BE2C (cell line): ENCODE results near the gene CENPI. TPM values are rescaled to one million over a fixed set of nuclear protein-coding genes. Genes with fewer than 3 reads are reported as not detected.
A peak's percentile ranks its signal among the peaks of the same experiment; 100 is the strongest.
"Not testable (repeated sequence)": the region's sequence is repeated elsewhere in the genome, so short reads cannot be mapped to it uniquely, and the experiment has no call there.

Source experiments
- DNase-seq: peaks from one replicate; pipeline ENCODE4 v3.0.0-alpha.2; 2020
- H3K27me3 ChIP-seq: fragments of 250-450 bp; sonication (Bioruptor Pico); 2 replicates; pipeline ENCODE4 v1.5.1; 2020; ENCODE audit warnings: mild to moderate bottlenecking
- H3K36me3 ChIP-seq: fragments of 250-450 bp; sonication (Bioruptor Pico); 2 replicates; pipeline ENCODE4 v1.5.1; 2020; ENCODE audit warnings: mild to moderate bottlenecking
- H3K4me1 ChIP-seq: fragments of 250-450 bp; sonication (Bioruptor Pico); 2 replicates; pipeline ENCODE4 v1.5.1; 2020
- H3K4me3 ChIP-seq: 2 replicates; pipeline ENCODE4 v1.5.1; 2011; ENCODE audit warnings: low read depth, low read length
- H3K9me3 ChIP-seq: fragments of 250-450 bp; sonication (Bioruptor Pico); 2 replicates; pipeline ENCODE4 v1.5.1; 2020
- polyA plus RNA-seq: library from polyadenylated mRNA; unstranded; fragments of >200 nt; gene quantifications from one replicate; pipeline ENCODE4 v1.2.1, GENCODE V29; 2012; ENCODE audit warnings: low read depth, missing spikeins; ENCODE audit not compliant: insufficient read length, insufficient read depth
- TF ChIP-seq, protein P1 (sequence below): IDR thresholded peaks from 2 replicates; pipeline ENCODE4 v1.5.1; 2012; ENCODE audit warnings: mild to moderate bottlenecking, low read depth, low read length

CENPI gene, protein sequence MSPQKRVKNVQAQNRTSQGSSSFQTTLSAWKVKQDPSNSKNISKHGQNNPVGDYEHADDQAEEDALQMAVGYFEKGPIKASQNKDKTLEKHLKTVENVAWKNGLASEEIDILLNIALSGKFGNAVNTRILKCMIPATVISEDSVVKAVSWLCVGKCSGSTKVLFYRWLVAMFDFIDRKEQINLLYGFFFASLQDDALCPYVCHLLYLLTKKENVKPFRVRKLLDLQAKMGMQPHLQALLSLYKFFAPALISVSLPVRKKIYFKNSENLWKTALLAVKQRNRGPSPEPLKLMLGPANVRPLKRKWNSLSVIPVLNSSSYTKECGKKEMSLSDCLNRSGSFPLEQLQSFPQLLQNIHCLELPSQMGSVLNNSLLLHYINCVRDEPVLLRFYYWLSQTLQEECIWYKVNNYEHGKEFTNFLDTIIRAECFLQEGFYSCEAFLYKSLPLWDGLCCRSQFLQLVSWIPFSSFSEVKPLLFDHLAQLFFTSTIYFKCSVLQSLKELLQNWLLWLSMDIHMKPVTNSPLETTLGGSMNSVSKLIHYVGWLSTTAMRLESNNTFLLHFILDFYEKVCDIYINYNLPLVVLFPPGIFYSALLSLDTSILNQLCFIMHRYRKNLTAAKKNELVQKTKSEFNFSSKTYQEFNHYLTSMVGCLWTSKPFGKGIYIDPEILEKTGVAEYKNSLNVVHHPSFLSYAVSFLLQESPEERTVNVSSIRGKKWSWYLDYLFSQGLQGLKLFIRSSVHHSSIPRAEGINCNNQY
- polyA plus RNA-seq = 0.19 TPM

DNA sequence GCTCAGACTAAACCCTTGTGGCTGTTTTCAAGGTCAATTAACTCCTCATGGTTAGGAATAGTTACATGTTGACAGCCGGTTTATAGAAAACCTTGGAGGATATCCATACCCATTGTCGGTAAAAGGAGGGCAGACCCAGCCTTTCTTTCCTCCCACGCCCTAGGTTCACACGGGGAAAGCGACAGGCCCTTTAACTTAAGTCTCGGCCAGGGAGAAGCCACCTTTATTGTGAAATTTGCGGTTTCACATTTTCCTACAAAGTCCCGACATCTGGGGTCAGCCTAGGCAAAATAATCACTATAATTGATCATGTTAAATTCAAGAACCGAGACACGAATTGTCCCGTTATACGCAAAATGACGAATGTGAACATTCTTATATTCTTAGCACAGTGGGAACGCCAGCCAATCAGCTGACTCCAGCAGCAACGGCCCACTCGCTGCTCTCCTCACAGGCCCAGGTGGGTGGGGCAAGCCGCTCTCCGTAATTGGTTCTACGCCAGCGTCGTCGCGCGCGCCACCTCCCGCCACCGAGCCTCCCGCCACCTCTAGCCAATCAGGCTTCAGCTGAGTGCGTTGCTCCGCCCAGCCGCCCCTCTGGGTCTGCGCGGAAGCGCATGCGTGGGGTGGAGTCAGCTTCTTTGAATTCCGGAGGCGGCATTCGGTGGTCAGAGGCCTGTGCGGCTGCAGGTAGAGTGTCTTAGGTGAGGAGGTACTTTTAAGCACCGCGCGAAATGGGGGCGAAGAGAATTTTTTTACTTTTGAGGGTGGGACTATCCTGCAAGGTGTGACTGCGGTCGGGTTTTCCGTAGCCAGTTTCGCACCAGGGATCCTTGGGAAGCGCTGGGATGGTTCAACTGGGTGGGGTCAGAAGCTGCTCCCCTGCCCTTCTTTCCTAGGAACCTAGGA is at the start of gene CENPI:
CENPI (plus strand) TSS at position 659 of the 908 bp plus-strand sequence. CDS start 2,867 bp downstream, outside the sequence.
- no peaks in the 10 kb centered on the region for H3K27me3 ChIP-seq
- H3K9me3 ChIP-seq = no peaks in the 10 kb centered on the region
- TF ChIP-seq, protein P1, sequence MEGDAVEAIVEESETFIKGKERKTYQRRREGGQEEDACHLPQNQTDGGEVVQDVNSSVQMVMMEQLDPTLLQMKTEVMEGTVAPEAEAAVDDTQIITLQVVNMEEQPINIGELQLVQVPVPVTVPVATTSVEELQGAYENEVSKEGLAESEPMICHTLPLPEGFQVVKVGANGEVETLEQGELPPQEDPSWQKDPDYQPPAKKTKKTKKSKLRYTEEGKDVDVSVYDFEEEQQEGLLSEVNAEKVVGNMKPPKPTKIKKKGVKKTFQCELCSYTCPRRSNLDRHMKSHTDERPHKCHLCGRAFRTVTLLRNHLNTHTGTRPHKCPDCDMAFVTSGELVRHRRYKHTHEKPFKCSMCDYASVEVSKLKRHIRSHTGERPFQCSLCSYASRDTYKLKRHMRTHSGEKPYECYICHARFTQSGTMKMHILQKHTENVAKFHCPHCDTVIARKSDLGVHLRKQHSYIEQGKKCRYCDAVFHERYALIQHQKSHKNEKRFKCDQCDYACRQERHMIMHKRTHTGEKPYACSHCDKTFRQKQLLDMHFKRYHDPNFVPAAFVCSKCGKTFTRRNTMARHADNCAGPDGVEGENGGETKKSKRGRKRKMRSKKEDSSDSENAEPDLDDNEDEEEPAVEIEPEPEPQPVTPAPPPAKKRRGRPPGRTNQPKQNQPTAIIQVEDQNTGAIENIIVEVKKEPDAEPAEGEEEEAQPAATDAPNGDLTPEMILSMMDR = no peak
- peak; percentile 92 for DNase-seq
- H3K4me3 ChIP-seq = peak within 1 kb of the TSS; percentile 67
- no peaks in the 10 kb centered on the region for H3K4me1 ChIP-seq
- H3K36me3 ChIP-seq = no peaks in the 10 kb centered on the region

DNA sequence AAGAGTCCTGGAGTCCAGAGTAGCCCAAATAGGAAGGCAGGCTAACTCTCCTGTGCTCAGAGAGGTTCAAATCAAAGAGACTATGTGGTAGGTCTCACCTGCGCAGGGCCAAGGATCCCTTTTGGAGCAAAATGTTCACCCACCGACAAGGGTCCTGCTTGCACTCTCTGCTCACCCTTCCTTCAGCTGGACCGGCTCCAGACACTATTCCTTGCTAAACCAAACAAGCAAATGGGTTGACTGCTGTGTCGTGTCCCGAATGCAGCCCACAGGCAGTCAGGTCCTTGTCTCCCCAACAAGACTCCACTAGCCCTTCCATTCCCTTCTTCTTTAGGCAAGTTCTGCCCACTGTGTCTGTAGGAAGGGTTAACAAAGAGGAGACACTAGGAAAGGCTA is 46.9 kb upstream of the CENPI start:
- no peak for DNase-seq
- Histone ChIP-seq H3K36me3 (no peaks in the 10 kb centered on the region), H3K27me3 (peaks cover 18% of the 10 kb centered on the region), H3K4me3 (no peak overlapping the region), H3K4me1 (no peaks in the 10 kb centered on the region), H3K9me3 (no peaks in the 10 kb centered on the region)
- TF ChIP-seq, protein P1 = no peak

- peak; percentile 9 for DNase-seq
- Histone ChIP-seq H3K36me3 (no peaks in the 10 kb centered on the region), H3K4me3 (peak within 1 kb of the TSS; percentile 16), H3K4me1 (no peaks in the 10 kb centered on the region), H3K9me3 (no peaks in the 10 kb centered on the region), H3K27me3 (peaks cover 18% of the 10 kb centered on the region)
- TF ChIP-seq, protein P1 = no peak
Measured at GRCh38 chrX:101051549-101052302, 46.3 kb upstream of the CENPI start, which contains the start of gene TRMT2B. Gene TRMT2B, minus strand, starts transcription at chrX:101052111. Its CDS starts 9,822 bp downstream, at chrX:101042289.

DNA sequence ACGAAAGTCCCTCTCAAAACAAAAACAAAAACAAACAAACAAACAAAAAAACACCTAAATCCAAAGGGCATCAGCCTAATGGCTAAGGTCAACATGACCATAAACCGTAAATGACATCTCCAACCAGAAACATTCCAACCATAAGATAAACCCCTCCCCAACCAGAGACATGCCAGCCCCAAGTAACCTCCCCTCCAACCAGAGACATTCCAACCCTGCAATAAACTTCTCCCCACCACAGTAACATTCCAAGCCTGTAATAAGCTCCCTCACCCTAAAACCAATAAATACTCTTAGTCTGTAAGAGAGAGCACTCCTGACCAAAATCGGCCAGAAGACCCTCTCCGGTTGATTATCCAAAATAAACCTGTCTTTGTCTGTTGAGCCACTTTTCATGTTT is 41.5 kb upstream of the CENPI start:
- H3K4me3 ChIP-seq, H3K36me3 ChIP-seq, DNase-seq, H3K4me1 ChIP-seq, H3K9me3 ChIP-seq: not testable (repeated sequence)
- peaks cover 12% of the 10 kb centered on the region for H3K27me3 ChIP-seq

- Histone ChIP-seq H3K27me3 (peaks cover 5% of the 10 kb centered on the region), H3K4me3 (no peak overlapping the region), H3K36me3 (no peaks in the 10 kb centered on the region), H3K4me1 (no peaks in the 10 kb centered on the region), H3K9me3 (no peaks in the 10 kb centered on the region)
- no peak for DNase-seq
- TF ChIP-seq, protein P1 = no peak
Measured at GRCh38 chrX:101057093-101057714, 40.8 kb upstream of the CENPI start.
